Activated gamma-delta T cell (primary cell): ENCODE measurements around the gene SPIRE1.
"Not testable (repeated sequence)": the region's sequence is repeated elsewhere in the genome, so short reads cannot be mapped to it uniquely, and the experiment has no call there.

Source experiments
- DNase-seq: peaks from one replicate; lab custom pipeline; 2025; lab: John Stamatoyannopoulos, UW

Gene SPIRE1

GRCh38 chr18:12598181-12598930 lies 59.6 kb downstream of the SPIRE1 start:
- no peak for DNase-seq

DNA sequence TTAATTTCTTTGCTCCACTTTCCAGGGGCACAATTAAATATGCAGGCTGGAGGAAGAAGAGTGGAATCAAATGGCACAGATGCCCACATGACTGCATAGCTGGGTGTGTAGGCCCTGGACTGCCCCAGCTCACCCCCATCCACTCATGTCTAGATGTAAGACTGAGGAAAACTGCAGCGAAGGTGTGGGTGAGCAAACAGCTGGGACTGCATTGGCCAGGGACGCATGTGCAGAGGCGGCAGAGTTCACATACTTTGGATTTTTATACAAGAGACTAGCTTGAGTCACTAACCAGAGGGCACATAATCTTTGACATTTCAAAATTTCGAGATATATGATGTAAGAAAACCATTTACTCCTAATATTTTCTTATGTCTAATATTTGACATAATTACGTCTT lies 60.1 kb downstream of the SPIRE1 start:
- no peak for DNase-seq

DNA sequence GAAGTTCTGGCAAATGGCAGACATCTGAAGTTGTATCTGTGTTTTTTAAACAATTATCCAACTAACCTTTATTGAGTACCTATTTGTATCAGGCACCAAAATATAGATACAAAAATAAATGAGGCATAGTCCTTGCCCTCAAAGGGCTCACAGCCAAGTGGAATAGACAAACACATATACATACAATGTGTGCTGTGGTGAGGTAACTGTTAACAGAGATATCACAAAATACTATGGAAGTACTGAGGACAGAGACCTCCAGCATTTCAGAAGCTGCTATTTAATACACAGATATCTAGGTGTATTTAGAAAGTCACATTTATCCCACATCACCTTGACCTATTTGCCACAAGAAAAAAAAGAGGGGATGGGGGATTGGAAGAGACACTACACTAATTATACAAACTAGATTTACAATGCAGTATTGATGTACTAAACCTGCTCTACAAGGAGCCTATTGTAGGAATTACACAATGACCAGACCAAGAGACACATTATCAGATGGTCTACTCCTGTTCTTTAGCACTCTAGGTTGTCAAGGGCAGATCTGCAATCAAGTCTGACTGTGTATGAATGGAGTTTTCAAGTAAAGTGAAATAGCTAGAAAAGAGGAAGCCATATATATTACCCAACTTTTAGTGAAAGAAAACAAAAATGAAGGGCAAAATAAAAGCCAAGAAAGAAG lies 62.2 kb downstream of the SPIRE1 start:
- no peak for DNase-seq

- no peak for DNase-seq
Measured at GRCh38 chr18:12593866-12594265, 64.0 kb downstream of the SPIRE1 start.

GRCh38 chr18:12592597-12593127 lies 65.2 kb downstream of the SPIRE1 start:
- DNase-seq = no peak

GRCh38 chr18:12589448-12589847 lies 68.5 kb downstream of the SPIRE1 start:
- DNase-seq = no peak

- no peak for DNase-seq
Measured at GRCh38 chr18:12586956-12587355, 71.0 kb downstream of the SPIRE1 start.

DNA sequence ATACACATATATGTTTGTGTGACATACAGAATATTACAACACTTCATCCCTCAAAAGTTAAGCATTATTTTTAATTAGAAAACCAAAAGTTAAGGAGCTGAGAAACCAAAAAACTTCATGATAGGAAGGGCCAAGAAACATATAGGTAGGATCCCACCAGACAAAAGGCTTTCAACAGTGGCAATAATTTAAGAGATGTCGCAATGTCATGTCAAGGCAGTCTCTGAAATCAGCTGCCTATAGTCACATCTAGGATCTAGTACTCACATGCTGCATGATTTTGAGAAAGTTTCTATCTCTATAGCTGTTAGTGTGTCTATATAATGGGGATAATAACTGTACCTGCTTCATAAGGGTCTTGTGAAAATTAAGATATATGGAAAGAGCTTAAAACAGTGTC lies 72.7 kb downstream of the SPIRE1 start:
- DNase-seq = no peak

DNA sequence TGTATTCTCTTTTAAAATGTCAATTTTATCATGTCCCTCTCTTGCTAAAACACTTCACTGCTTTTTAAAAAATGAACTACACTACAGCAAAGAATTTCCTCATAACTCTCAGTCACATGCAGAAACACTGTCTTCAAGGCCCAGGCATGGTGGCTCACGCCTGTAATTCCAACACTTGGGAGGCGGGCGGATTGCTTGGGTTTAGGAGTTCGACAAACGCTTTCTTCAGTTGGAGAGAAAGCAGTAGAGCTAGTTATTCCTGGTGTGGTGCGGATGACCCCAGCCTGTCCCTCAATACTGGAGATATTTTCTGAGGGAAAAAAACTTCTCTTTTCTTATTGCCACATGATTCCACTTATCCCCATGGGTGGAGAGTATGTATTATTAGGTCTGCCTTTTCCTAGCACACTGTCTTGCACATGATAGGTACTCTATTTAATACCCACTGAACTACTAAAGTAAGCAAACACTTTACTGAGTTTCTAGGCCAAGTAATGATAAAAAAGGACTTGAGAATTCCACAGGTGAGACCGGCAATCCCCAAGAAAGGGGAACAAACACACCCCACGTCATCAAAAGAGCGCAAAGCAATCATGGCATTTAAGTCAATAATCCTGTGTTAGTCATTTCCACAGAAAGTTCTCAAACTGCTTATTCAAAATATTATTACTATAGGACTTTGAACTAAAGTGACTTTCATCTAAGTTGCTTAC lies 77.1 kb downstream of the SPIRE1 start:
- no peak for DNase-seq

- no peak for DNase-seq
Measured at GRCh38 chr18:12579775-12580174, 78.1 kb downstream of the SPIRE1 start.

DNA sequence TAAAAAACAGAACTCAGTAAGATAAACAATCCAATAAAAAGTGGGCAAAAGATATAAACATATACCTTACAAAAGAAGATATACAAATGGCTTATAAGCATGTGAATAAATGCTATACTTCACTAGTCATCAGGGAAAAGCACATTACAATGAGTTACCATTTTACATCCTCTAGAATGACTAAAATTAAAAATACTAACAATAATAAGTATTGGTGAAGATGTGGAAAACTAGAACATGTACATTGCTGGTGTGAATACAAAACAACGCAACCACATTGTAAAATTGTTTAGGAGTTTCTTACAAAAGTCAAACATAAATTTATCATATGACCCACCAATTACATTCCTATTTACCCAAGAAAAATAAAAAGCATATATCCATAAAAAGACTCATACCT lies 80.1 kb downstream of the SPIRE1 start:
- DNase-seq = no peak

- DNase-seq = no peak
Measured at GRCh38 chr18:12574494-12575185, 83.3 kb downstream of the SPIRE1 start.

DNA sequence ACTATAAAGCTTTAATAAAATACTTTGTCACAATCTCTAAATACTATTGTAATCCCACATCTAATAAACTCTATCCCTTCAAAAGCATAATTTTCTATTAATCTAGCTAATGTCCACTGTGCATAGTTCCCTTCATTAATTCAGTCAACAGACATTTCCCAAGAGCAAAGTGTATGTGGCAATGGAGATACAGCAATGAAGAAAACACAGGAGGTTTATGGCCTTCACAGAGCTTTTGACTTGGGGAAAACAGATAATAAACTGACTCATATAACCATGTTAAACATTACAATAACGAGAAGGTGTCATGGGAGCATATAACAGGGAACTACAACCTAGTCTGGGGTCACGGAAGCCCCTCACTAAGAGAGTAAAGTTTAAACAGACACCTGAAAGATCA lies 86.3 kb downstream of the SPIRE1 start:
- DNase-seq = no peak

GRCh38 chr18:12569791-12570190 lies 88.1 kb downstream of the SPIRE1 start:
- no peak for DNase-seq

GRCh38 chr18:12567849-12568248 lies 90.1 kb downstream of the SPIRE1 start:
- no peak for DNase-seq

DNA sequence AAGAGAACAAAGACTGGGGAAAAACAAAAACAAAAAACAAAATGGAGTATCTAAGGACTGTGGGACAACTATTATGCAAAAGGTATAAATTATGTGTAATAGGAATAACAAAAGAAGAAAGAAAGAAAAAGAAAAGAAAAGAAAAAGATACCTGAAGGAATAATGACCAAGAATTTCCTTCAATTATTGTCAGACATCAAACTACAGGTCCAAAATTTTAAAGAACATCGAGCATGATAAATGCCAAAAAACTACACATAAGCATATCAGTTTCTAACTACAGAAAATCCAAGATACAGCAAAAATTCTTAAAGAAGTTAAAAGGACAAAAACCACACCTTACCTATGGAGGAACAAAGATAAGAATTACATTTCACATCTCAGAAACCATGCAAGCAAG lies 93.0 kb downstream of the SPIRE1 start:
- DNase-seq = no peak

DNA sequence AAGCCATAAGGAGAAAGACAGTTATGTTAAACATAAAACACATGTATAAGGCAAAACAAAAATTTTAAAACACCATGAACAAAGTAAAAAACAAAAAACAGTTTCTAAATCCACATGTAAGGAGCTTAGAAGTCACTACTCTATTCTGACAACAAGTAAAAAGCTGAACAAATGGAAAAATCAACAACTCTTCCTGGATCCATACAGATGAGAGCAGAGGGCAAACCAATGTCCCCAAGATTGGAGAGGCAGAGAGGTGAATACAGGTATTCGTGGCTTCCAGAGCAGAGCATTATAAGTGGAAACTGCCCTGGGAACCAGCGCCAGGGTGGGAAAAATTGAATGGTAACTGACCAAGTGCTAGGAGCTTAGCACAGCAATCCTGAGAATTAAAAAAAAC lies 93.5 kb downstream of the SPIRE1 start:
- DNase-seq = no peak

GRCh38 chr18:12560600-12560999 lies 97.3 kb downstream of the SPIRE1 start:
- DNase-seq = not testable (repeated sequence)

- no peak for DNase-seq
Measured at GRCh38 chr18:12559319-12559718, 98.6 kb downstream of the SPIRE1 start.

DNA sequence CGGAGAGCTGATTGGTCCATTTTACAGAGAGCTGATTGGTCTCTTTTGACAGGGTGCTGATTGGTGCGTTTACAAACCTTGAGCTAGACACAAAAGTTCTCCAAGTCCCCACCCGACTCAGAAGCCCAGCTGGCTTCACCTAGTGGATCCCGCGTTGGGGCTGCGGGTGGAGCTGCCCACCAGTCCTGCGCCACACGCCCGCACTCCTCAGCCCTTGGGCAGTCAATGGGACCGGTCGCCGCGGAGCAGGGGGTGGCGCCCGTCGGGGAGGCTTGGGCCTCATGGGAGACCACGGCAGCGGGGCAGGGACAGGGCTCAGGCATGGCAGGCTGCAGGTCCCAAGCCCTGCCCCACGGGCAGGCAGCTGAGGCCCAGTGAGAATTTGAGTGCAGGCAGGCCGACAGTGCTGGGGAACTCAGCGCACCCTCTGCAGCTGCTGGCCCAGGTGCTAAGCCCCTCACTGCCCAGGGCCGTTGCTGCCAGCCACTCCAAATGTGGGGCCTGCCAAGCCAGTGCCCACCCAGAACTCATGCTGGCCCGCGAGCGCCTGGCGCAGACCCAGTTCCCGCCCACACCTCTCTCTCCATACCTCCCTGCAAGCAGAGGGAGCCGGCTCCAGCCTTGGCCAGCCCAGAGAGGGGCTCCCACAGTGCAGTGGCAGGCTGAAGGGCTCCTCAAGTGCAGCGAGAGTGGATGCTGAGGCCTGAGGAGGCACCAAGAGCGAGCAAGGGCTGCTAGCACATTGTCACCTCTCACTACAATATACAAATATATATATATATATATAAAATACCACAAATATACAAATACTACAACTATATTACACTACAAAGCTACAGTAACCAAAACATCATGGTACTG lies 100.7 kb downstream of the SPIRE1 start:
- no peak for DNase-seq

GRCh38 chr18:12554796-12555388 lies 103.0 kb downstream of the SPIRE1 start:
- no peak for DNase-seq
